Measurements from ENCODE around the gene CA7.

The CA7 gene

DNA sequence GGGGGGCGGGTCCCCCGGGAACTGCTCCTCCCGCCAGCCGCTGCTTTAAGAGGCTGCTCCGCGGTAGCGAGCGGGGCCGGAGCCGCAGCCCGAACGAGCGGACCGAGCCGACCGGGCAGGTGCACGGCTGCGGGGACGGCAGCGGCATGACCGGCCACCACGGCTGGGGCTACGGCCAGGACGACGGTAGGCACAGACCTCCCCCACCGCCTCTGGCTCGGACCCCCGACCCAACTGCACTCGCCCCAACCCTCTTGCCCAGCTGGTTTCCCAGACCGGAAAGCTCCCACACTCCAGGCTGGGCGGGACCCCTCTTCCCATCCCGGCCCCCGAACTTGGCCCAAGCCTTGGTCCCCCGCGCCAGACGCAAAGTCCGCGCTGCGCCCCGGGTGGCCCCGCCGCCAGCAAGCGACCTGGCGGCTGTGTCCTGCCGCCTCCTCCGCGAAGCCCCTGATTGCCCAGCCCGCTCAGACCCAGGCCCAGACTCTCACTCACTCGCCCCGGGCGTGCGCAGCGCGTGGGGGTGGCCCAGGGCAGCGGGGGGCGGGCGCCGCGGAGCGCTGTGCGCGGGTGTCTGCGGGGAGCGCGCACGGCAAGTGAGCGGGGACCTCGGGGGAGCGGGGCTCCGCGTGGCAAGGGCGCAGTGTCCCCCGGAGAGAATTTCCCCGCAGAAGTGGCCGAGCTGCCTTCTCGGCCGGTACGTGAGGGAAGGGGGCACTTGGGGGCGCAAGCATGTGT is at the start of gene CA7:
CA7 (plus strand) TSS at position 73 of the 738 bp plus-strand sequence; CDS start at position 147, 74 bp downstream.
- no peak for DNase-seq (ENCODE audit: low spot score)

GRCh38 chr16:66798161-66798560 is 46.1 kb upstream of the CA7 start:
- DNase-seq (ENCODE audit: low spot score), result no peak

DNA sequence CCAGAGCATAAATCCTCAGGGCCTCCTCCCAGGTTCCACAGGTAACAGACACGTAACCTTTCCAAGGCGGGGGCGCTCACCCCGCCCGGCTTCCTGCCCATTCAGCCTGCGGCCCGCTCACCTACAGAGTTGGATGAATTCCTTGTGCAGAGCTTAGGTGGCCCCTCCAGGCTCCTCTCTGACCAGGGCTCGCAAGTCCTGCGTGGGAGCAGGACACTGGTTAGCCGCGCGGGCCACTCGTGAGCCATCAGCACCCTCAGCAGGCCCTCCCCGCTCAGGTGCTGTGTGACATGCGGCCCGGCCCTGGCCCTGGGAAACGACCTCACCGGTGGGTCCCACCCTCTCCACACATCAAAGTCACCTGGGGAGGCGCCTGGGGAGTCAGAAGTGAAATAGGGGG is 43.4 kb upstream of the CA7 start:
- no peak for DNase-seq (ENCODE audit: low spot score)

DNA sequence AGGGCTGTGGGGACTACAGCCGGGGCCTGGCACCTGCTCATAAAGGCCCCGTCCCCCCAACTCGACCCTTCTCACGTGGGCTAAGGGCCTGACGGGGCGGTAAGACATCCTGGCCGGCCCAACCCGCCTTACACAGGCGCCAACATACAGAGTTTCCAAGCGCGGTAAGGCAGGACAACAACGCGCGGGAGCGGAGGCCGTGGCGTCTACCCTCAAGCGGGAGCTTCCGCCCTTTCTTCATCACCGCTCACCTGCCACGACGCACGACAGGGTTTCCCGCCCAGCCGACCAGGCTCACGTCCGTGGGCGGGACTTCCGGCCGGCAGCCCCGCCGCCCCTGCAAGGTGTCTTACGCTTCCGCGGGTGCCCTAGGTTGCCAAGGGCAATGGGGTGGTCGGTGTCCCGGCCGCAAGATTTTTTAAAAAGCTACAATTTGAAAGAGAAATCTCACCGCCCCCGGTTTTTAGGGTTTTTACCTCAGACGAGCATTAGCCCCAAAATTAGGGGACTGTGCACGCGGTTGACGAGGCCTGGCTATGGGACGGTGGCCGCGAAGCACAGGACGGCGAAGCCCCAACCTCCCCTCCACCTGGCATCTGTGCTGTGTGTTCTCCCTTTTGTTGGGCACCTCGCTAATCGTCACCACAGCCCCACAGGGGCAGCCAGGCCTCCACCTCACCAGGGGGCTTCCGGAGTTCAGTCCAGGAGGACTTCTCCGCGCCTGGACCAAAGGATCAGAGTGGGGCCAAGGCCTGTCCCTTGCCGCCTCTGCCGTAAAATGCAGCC is 42.7 kb upstream of the CA7 start, which contains the start of gene TERB1:
TERB1 (minus strand) TSS at position 265 of the 786 bp plus-strand sequence. CDS start 4,786 bp downstream, outside the sequence.
- no peak for DNase-seq (ENCODE audit: low spot score)

- no peak for DNase-seq (ENCODE audit: low spot score)
Observed at GRCh38 chr16:66802159-66802558, 42.1 kb upstream of the CA7 start.

DNA sequence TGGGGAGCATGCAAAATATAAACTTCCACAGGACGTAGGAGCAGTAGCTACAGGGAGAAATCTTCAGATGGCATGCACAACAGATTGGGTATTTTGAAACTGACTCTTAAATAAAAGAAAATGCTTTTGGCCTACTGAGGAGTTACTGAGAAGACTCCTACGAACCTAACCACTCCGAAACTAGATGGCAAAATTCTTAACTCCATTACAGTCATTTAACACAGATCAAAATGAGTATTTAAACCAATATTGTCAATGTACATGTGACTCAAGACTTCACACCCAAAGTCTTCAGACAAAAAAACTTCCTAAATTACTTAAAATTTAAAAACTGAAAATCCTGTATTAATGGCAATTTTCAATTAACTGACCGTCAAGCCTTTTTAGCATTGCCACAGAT is 34.4 kb upstream of the CA7 start:
- DNase-seq (ENCODE audit: low spot score), result no peak

- no peak for DNase-seq (ENCODE audit: low spot score)
Observed at GRCh38 chr16:66810391-66810790, 33.8 kb upstream of the CA7 start.

DNA sequence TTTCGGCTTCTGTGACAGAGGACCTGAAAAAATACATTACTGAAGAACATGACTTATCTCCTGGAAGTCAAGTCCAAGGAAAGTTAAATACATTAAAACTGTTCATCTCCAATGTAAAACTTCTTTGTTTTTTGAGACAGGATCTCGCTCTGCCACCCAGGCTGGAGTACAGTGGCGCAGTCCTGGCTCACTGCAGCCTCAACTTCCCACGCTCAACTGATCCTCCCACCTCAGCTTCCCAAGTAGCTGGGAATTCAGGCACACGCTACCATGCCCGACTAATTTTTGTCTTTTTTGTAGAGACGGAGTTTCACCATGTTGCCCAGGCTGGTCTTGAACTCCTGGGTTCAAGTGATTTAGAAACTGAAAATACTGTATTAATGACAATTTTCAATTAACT is 33.2 kb upstream of the CA7 start:
- DNase-seq (ENCODE audit: low spot score), result no peak

DNA sequence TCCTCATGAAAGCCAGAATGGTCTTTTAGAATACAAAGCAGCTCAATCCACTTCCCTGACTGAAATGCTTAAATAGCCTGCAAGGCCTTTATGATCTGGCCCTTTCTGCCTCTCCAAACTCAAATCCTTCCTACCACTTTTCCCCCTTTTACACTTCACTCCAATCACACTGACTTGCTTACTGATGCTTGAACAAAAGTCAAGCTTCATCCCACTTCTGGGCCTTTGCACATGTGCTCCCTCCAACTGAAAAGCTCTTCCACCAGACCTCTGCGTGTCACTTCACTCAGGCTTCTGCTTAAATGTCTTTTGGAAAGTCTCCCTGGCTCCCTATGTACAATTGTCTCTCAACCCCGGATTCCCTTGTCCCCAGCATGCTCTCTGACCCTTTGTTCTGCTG is 29.5 kb upstream of the CA7 start:
- no peak for DNase-seq (ENCODE audit: low spot score)

- DNase-seq (ENCODE audit: low spot score), result no peak
Observed at GRCh38 chr16:66824006-66824405, 20.2 kb upstream of the CA7 start.

GRCh38 chr16:66830422-66831404 is 13.5 kb upstream of the CA7 start, which contains the start of gene NAE1:
TSS of gene NAE1 (minus strand) at chr16:66830976. CDS start at chr16:66830899, 77 bp downstream.
- DNase-seq (ENCODE audit: low spot score), result peak; percentile 89

GRCh38 chr16:66832190-66832589 is 12.0 kb upstream of the CA7 start:
- no peak for DNase-seq (ENCODE audit: low spot score)

- no peak for DNase-seq (ENCODE audit: low spot score)
Observed at GRCh38 chr16:66832661-66833305, 11.4 kb upstream of the CA7 start.

DNA sequence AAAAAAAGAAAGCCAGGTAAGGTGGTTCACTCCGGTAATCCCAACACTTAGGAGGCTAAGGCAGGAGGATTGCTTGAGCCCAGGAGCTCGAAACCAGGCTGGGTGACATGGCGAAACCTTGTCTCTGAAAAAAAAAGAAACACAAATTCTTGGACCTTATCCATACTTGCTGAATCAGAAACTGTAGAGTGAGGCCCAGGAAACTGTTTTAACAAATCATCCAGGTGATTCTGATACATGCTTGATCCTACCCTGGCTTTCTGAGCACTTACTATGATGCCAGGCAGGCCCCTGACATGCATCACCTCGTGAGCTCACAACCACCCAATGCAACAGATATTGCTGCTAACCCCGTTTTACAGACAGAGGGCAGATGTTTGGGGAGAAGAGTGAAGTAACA is 9.5 kb upstream of the CA7 start:
- DNase-seq (ENCODE audit: low spot score), result no peak

DNA sequence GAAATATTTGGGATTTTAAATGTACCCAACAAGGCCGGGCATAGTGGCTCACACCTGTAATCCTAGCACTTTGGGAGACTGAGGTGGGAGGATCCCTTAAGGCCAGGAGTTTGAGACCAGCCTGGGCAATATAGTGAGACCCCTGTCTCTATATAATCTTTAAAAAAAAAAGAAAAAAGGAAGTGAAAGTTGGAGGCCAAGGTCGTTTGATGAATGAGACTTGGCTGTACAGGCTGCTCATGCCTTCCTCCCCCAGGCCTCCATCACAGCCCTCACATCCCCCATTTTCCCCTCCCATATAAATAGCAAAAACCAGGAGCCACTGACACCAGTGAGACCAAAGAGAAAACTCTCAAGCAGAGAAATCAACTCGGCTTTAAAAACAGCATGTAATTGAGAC is 3.3 kb upstream of the CA7 start:
- DNase-seq (ENCODE audit: low spot score), result no peak

- no peak for DNase-seq (ENCODE audit: low spot score)
Observed at GRCh38 chr16:66841366-66841765, 2.8 kb upstream of the CA7 start.

GRCh38 chr16:66842765-66843164 is 1.4 kb upstream of the CA7 start:
- DNase-seq (ENCODE audit: low spot score), result no peak

DNA sequence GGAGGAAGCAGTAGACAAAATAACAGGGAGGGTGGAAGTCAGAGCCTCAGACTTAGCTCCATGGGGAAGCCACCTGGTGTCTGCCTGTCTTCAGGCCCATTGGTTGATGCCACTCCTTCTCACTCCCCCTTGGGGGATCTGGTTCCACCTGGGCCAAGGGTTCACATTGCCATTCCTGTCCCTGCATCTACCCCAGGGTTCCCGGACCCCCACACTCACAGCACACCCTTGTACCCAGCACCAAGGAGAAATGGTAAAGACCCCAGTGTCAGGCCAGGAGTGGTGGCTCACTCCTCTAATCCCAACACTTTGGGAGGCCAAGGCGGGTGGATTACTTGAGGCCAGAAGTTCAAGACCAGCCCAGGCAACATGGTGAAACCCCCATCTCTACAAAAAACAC is 1.0 kb upstream of the CA7 start:
- DNase-seq (ENCODE audit: low spot score), result no peak

DNA sequence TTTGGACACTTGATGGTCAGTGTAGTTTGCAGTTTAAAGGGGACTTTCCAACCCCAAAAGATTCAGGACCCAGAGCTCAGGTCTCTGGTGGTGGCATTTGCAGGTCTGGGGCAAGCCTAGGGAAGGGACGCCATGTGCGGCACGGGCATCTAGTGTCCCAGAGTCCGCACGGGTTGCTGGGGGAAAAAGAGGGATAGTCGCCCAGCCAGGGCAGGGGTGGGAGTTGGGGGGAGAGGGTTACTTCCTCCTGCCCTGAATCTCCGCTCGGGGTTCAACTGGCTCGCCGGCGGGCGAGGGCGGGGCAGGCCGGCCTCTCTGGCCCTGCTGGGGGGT is 239 bp upstream of the CA7 start:
- no peak for DNase-seq (ENCODE audit: low spot score)

DNA sequence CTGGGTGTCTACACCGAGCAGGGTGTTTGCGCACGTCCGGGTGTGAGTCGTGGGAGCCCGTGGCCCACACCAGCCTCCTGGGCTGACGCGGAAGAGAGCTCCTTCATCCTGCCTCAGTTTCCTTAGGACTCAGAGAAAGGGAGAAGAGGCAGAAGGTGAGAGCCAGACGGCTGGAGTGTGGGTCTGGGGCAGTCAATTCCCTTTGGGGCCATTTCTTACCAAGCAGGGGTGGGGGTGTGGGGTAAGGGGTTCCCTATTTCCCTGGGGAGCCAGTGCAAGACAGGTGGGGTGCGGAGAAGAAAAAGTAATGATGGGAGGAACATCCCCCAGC is 831 bp downstream of the CA7 start:
- no peak for DNase-seq (ENCODE audit: low spot score)

GRCh38 chr16:66845791-66846221 is 1.6 kb downstream of the CA7 start:
- DNase-seq (ENCODE audit: low spot score), result no peak

- no peak for DNase-seq (ENCODE audit: low spot score)
Observed at GRCh38 chr16:66846266-66846665, 2.1 kb downstream of the CA7 start.

All from CD4-positive, alpha-beta T cell treated with Interleukin-15 for 4 hours (primary cell).